Spleen (tissue), 11 donors: ENCODE measurements around the gene COL5A1. TPM values are rescaled to one million over a fixed set of nuclear protein-coding genes. Genes with fewer than 3 reads are reported as not detected.

Experiments
- DNase-seq: peaks from one replicate; pipeline ENCODE4 v3.0.0-alpha.2; 2020
- H3K27ac ChIP-seq, 8 donors: fragments of 200-600 bp; sonication (generic) in 7 of 8; 1 replicate in 4 of 8; 2 replicates in 4 of 8; pipeline versions ENCODE4 v1.5.0 to v1.8.0; 2016 to 2021; ENCODE audit warnings: inconsistent platforms in 4 of 8, mild to moderate bottlenecking in 4 of 8, moderate library complexity in 1 of 8
- H3K27me3 ChIP-seq, 7 donors: fragments of 200-600 bp; sonication (generic) in 6 of 7; replicated peaks in 1 of 7; 1 replicate in 4 of 7; 2 replicates in 3 of 7; pipeline versions ENCODE4 v1.5.0 to v1.8.0; 2016 to 2021; ENCODE audit warnings: inconsistent platforms in 3 of 7, mild to moderate bottlenecking in 1 of 7
- H3K36me3 ChIP-seq, 6 donors: fragments of 200-600 bp; sonication (generic) in 5 of 6; 1 replicate in 4 of 6; 2 replicates in 2 of 6; pipeline versions ENCODE4 v1.5.0 to v1.8.0; 2016 to 2021; ENCODE audit warnings: inconsistent platforms in 2 of 6
- H3K4me1 ChIP-seq, 6 donors: fragments of 200-600 bp; sonication (generic) in 5 of 6; 1 replicate in 3 of 6; 2 replicates in 3 of 6; pipeline versions ENCODE4 v1.5.0 to v1.8.0; 2016 to 2021; ENCODE audit warnings: inconsistent platforms in 3 of 6
- H3K4me3 ChIP-seq, 8 donors: fragments of 200-600 bp; sonication (generic) in 7 of 8; 1 replicate in 4 of 8; 2 replicates in 4 of 8; pipeline versions ENCODE4 v1.5.0 to v1.8.0; 2016 to 2021; ENCODE audit warnings: inconsistent platforms in 4 of 8, mild to moderate bottlenecking in 4 of 8, moderate library complexity in 2 of 8
- H3K9me3 ChIP-seq, 8 donors: fragments of 200-600 bp; sonication (generic) in 7 of 8; 1 replicate in 4 of 8; 2 replicates in 4 of 8; pipeline versions ENCODE4 v1.5.0 to v1.8.0; 2016 to 2021; ENCODE audit warnings: inconsistent platforms in 4 of 8
- POLR2A ChIP-seq, 3 donors: fragments of 450-650 bp; IDR thresholded peaks; one replicate each; pipeline ENCODE4 v1.5.1; 2017; ENCODE audit warnings: antibody characterized with exemption in 3 of 3, mild to moderate bottlenecking in 1 of 3
- POLR2AphosphoS5 ChIP-seq, 3 donors: sonication (generic); formaldehyde crosslinking; IDR thresholded peaks; one replicate each; pipeline ENCODE4 v1.5.1; 2017; ENCODE audit warnings: antibody characterized with exemption in 3 of 3
- WGBS, 5 donors: extraction: QIAGEN DNeasy Blood & Tissue Kit in 3 of 5; methylation state at CpG; one replicate each; pipeline versions ENCODE4 v1.1.5 to v1.1.7; 2013 to 2018; 5-methylcytosine and 5-hydroxymethylcytosine counted together
- intact Hi-C: fragments of 100-400 bp; cut with DNase I; formaldehyde crosslinking; loops from one replicate; pipeline ENCODE4 v1.15.0; 2023; ENCODE audit warnings: low total_unique reads
- polyA plus RNA-seq, 3 donors: library from polyadenylated mRNA; stranded (reverse); fragments of 200-250 nt; gene quantifications; one replicate each; pipeline ENCODE4 v1.2.1, GENCODE V29; 2013
- total RNA-seq, 7 donors: library from RNA; depleted of rRNA in 3 of 7; stranded (reverse); fragments of >200 nt in 3 of 7; fragmentation: NEBNext Ultra II Directional in 4 of 7; extraction: Animal tissue kit (Norgen Biotek cat#: 25700) in 4 of 7; gene quantifications; one replicate each; pipeline versions ENCODE4 v1.1.0 to v1.2.1, GENCODE V29; 2016 to 2021
- TF ChIP-seq, protein P1 (sequence below), 11 experiments: fragments of 200-600 bp in 7 of 11; fragments of 450-650 bp in 4 of 11; sonication (generic) in 4 of 11; IDR thresholded peaks in 8 of 11; conservative IDR thresholded peaks in 3 of 11; 1 replicate in 7 of 11; 2 replicates in 4 of 11; pipeline versions ENCODE4 v1.4.0 to v1.8.0; 2016 to 2021; ENCODE audit warnings: antibody characterized with exemption in 11 of 11, inconsistent platforms in 4 of 11, mild to moderate bottlenecking in 1 of 11
- donor health status: healthy with polysubstance abuse.
- donor health status: DM: no; HTN: no; CAD: no; lungs with moderate emphysema.
- donor health status: DM: no; HTN: no; CAD: no.
- donor health status: Bipolar disorder and iron deficiency.
- donor health status: healthy.
- donor health status: DM: no; HTN: no; CAD: no.
- donor health status: DM: yes; HTN: yes; CAD: no.

Gene COL5A1
- total and polyA plus RNA-seq, 10 donors, result 2.6 to 50.6 (median 23.7) TPM

DNA sequence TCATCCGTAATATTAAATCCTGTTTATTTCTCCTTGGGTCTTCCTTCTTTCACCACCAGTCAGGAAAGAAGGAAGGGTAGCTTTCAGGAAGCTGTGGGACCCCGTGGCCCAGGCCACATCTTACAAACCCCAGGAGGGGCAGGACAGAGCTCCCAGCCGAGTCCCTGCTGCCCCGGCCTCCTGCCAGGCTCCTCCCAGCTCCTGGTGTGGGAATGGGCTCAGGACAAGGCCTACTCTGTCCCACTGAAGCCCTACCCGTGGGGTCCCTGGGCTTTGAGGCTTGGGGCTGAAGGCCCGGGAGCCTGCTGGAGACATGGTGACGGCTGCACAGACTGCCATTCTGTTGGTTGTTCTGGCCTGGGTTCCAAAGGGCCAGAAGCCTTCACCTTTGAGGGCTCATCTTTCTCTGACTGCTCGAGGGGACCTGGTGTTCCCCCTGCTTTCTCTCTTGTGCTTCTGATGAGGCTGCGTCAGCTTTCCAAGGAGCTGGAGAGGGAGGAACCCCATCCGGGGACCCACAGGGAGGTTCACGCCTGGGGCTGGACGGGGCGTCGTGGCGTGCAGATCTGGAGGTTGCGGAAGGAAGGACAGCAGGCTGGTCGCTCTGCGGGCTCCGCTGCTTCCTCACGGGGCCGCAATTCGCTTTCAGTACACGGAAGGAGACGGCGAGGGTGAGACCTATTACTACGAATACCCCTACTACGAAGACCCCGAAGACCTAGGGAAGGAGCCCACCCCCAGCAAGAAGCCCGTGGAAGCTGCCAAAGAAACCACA lies 86.6 kb downstream of the COL5A1 start:
- TF ChIP-seq, protein P1, sequence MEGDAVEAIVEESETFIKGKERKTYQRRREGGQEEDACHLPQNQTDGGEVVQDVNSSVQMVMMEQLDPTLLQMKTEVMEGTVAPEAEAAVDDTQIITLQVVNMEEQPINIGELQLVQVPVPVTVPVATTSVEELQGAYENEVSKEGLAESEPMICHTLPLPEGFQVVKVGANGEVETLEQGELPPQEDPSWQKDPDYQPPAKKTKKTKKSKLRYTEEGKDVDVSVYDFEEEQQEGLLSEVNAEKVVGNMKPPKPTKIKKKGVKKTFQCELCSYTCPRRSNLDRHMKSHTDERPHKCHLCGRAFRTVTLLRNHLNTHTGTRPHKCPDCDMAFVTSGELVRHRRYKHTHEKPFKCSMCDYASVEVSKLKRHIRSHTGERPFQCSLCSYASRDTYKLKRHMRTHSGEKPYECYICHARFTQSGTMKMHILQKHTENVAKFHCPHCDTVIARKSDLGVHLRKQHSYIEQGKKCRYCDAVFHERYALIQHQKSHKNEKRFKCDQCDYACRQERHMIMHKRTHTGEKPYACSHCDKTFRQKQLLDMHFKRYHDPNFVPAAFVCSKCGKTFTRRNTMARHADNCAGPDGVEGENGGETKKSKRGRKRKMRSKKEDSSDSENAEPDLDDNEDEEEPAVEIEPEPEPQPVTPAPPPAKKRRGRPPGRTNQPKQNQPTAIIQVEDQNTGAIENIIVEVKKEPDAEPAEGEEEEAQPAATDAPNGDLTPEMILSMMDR (IDR thresholded peaks at IDR 0.05 in 8 of 11, conservative IDR thresholded peaks at IDR 0.05 in 3 of 11), result no peak
- TF ChIP-seq POLR2AphosphoS5 (IDR thresholded peaks at IDR 0.05) (no peak), POLR2A (IDR thresholded peaks at IDR 0.05) (no peak)
- intact Hi-C loops, result no loop called here
- Histone ChIP-seq H3K4me3 (no peak overlapping the region), H3K9me3 (no peaks in the 10 kb centered on the region), H3K36me3 (peaks cover 0 to 16% (median 0%) of the 10 kb centered on the region in 6 donors), H3K27ac (no peak overlapping the region), H3K4me1 (peaks cover 0 to 28% (median under 1%) of the 10 kb centered on the region in 6 donors), H3K27me3 (peaks cover 0 to 20% (median 0%) of the 10 kb centered on the region in 7 donors)
- 83 to 91% (median 85%) methylated on average over 28 to 29 of the region's 29 CpGs for WGBS, 5 donors
- DNase-seq, result no peak

DNA sequence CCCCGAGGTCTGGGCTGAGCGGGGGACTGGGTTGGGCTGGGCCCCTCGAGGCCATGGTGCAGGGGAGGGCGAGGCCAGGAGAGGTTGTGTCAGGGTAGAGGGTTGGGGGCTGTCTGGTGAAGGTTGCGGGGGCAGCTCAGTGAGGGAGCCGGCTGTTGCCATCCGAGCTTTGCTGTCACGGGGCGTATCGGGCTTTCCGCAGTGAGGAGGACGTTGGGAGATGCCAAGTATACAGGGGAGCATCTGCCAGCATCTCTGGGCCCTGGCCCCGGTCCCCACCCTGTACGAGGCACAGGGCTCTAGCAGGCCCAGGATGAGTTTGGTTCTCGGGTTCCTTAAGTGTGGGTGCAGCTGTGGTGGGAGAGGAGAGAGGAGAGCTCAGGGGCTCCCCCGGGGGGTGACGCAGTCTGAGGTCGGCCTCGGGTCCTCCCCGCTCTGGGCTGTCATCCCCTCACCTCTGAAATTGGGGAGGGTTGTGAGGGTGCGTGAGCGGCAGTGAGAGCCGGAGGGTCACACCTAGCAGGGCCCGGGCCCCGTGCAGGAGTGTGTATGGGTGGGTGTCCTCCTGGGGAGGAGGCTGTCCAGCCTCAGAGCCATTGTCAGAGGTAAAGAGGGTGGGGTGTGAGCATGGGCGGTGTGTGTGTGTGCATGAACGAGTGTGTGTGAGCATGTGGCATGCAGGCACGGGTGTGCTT lies 87.3 kb downstream of the COL5A1 start:
- no peaks in the 10 kb centered on the region for H3K9me3 ChIP-seq
- TF ChIP-seq POLR2AphosphoS5 (IDR thresholded peaks at IDR 0.05) (no peak), POLR2A (IDR thresholded peaks at IDR 0.05) (no peak)
- TF ChIP-seq, protein P1 (IDR thresholded peaks at IDR 0.05 in 8 of 11, conservative IDR thresholded peaks at IDR 0.05 in 3 of 11), result no peak
- DNase-seq, result no peak
- intact Hi-C loops, result no loop called here
- no peak overlapping the region for H3K27ac ChIP-seq
- no peak overlapping the region for H3K4me3 ChIP-seq
- peaks cover 0 to 16% (median 0%) of the 10 kb centered on the region in 6 donors for H3K36me3 ChIP-seq
- WGBS, 5 donors, result 85 to 90% (median 88%) methylated on average over 17 to 28 of the region's 28 CpGs
- H3K4me1 ChIP-seq, result peaks cover 0 to 22% (median 5%) of the 10 kb centered on the region in 6 donors
- H3K27me3 ChIP-seq, result peaks cover 0 to 12% (median 0%) of the 10 kb centered on the region in 7 donors

DNA sequence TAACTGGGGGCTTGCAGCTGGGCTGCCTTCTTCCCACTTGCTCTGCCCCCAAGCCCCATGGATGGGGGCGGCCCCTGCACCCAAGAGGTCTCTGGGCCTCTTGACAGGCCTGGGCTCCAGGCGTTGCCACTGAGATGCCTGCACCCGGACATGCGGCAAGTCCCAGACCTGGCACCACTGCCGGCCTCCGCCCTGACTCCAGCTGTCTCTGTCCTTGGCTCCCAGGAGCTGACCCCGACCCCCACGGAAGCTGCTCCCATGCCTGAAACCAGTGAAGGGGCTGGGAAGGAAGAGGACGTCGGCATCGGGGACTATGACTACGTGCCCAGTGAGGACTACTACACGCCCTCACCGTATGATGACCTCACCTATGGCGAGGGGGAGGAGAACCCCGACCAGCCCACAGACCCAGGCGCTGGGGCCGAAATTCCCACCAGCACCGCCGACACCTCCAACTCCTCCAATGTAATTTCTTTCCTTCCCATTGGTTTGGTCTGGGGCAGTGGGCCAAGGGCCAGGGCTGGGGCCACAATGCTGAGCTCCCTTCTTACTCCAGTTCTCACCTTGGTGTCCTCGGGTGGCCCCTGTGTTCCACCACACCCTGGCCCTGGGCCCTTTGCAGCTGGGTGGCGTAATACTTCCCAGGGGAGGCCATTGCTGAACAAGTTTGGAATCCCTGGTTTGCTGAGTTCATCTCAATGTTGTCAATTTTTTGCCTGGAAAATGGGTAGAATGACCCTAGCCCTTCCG lies 88.6 kb downstream of the COL5A1 start:
- peaks cover 0 to 15% (median 4%) of the 10 kb centered on the region in 6 donors for H3K4me1 ChIP-seq
- 78 to 87% (median 86%) methylated on average over 22 to 23 of the region's 23 CpGs for WGBS, 5 donors
- intact Hi-C loops, result no loop called here

More for the DNA sequence above, 88.6 kb downstream of the COL5A1 start:
- Histone ChIP-seq H3K27ac (no peak overlapping the region), H3K9me3 (no peaks in the 10 kb centered on the region), H3K36me3 (peaks cover 0 to 16% (median 0%) of the 10 kb centered on the region in 6 donors), H3K27me3 (peaks cover 0 to 6% (median 0%) of the 10 kb centered on the region in 7 donors), H3K4me3 (no peak overlapping the region)
- TF ChIP-seq POLR2AphosphoS5 (IDR thresholded peaks at IDR 0.05) (no peak), POLR2A (IDR thresholded peaks at IDR 0.05) (no peak)
- TF ChIP-seq, protein P1 (IDR thresholded peaks at IDR 0.05 in 8 of 11, conservative IDR thresholded peaks at IDR 0.05 in 3 of 11), result no peak
- DNase-seq, result no peak
